Cardiac fibroblast (primary cell): ENCODE data around the gene PIMREG.
A peak's percentile ranks its signal among the peaks of the same experiment; 100 is the strongest.

Experiments used
- DNase-seq, 2 donors: peaks; one replicate each; pipeline versions ENCODE4 v3.0.0 to v3.0.0-alpha.2; 2010; ENCODE audit warnings: low read depth in 2 of 2
- H3K4me3 ChIP-seq, 2 donors: replicated peaks in 1 of 2; 1 replicate in 1 of 2; 2 replicates in 1 of 2; pipeline ENCODE4 v1.5.1; 2011; ENCODE audit warnings: low read depth in 2 of 2, low read length in 2 of 2, mild to moderate bottlenecking in 2 of 2, moderate library complexity in 1 of 2
- CTCF ChIP-seq: IDR thresholded peaks from one replicate; pipeline ENCODE4 v1.5.1; 2011; ENCODE audit warnings: low read depth, mild to moderate bottlenecking, low read length, inconsistent platforms

Gene PIMREG

GRCh38 chr17:6454495-6455320 is 10.5 kb downstream of the PIMREG start:
- H3K4me3 ChIP-seq, result no peak overlapping the region
- TF ChIP-seq CTCF, result no peak
- no peak for DNase-seq

DNA sequence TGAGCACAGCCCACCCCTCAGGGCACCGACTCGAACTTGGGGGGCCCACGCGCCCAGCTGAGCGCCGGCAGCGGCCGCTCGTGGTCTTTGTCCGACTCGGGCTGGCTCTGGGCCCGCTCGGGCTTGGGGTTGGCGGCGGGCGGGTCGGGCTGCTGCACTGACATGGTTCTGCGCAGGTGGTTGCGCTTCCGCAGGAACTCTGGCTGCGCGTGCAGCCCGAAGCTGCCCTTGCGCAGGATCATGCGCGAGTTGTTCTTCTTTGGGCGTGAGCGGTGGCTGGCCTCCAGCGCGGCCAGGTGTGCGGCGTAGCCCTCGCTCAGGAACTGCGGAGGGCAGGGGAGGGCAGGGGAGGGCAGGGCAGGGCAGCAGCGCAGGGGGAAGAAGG is 11.1 kb downstream of the PIMREG start:
- TF ChIP-seq CTCF, result no peak
- peak overlapping the region in 1 of 2 donors; percentile 21 for H3K4me3 ChIP-seq
- peak in 1 of 2 donors; percentile 35 for DNase-seq

DNA sequence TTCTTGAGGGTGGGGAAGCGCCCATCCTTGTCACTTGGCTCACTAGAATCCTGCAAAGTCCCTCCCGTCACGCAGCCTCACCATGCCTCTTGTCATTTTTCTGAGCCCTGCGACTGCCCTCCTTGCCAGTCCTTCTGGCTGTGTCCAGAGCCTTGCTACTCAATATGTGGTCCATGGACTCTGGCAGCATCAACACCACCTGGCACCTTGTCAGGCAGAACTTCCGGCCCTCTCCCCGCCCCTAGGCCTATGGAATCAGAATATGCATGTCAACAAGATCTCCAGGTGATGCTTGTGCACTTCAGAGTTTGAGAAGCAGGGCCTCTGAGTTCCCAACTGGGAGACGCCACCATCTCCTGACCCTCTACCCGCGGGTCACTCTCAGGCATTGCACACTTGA is 12.1 kb downstream of the PIMREG start:
- no peak for TF ChIP-seq CTCF
- H3K4me3 ChIP-seq, result no peak overlapping the region
- DNase-seq, result no peak

DNA sequence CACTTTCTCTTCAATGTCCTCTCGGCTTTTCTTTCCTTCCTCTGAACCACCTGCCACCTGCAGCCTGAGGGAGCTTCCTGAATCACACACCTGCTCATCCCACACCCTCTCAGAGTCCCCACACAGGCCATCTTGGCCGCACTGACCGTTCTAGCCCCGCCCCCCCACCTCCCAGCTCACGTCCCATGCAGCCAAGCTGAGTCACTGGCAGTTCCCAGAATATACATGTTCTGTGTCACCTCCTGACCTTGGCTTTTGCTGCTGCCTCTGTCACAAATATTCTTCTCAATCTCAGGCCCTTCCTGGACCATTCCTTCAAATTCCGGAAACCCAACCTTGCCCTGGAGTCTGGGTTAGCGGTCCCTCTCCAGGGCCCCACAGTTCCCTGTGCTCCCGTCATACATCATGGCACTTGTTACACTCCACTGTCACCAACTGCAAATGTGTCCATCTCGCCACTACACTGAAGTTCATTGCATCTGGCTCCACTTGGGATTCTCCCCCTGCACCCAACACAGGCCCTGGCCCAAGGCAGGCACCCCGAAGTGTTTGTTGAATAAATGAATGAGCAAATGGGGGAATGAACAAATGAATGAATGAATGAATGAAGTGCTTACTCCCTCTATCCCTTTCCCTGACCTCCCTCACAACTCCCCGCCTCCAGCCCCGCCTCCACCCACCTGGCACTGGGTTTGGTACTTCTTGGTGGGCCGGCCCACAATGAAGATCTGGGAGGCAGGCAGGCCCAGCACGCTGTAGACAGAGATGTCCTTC is 12.8 kb downstream of the PIMREG start:
- DNase-seq, result peak; percentile 65 to 70
- TF ChIP-seq CTCF, result no peak
- H3K4me3 ChIP-seq, result no peak overlapping the region

- DNase-seq, result no peak
- TF ChIP-seq CTCF, result no peak
- no peak overlapping the region for H3K4me3 ChIP-seq
Observed at GRCh38 chr17:6457688-6458459, 13.6 kb downstream of the PIMREG start.

DNA sequence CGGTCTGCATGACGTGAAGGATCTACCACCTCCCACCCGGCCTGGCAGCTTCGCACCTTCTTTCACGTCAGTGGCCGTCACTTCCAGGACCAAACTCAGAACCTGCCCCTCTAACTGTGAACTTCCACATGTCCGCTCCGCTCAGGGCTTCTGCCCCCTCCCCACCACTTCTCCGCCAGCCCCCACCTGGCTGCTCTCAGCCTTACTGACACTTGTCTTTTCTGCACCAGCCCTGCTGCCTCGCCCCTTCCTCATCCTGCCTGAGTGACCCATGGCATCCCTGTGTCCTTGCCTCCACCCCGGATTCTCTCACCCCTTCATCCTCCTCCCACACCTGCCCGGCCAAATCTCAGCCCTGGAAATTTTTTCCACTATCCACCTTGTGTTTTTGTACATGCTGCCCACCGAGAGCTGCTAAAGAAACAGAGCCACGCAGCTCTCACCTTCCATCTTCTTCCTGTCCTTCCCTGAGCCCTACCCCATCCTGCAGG is 14.2 kb downstream of the PIMREG start:
- no peak overlapping the region for H3K4me3 ChIP-seq
- no peak for TF ChIP-seq CTCF
- no peak for DNase-seq
